T-helper 1 cell (primary cell): Measurements from ENCODE around the gene NSUN4.
A peak's percentile ranks its signal among the peaks of the same experiment; 100 is the strongest.
"Not testable (repeated sequence)": the region's sequence is repeated elsewhere in the genome, so short reads cannot be mapped to it uniquely, and the experiment has no call there.

Experiments used
- DNase-seq, 5 donors: peaks; one replicate each; pipeline ENCODE4 v3.0.0-alpha.2; 2012 to 2020
- total RNA-seq, 4 donors: gene quantifications; one replicate each; lab custom pipeline; 2026; lab: John Stamatoyannopoulos, UW

NSUN4 gene
- 19.9 to 34.5 (median 29.4) reads per million in 4 donors for total RNA-seq

- peak; percentile 74 to 92 (median 82) for DNase-seq
These were observed at the start of gene NSUN4 for GRCh38 chr1:46340404-46341221. NSUN4 (plus strand) TSS chr1:46340807; CDS start chr1:46340827, 20 bp downstream.

GRCh38 chr1:46295306-46295705, 45.3 kb upstream of the NSUN4 start:
- DNase-seq = no peak

- DNase-seq = no peak
These were observed 42.2 kb upstream of the NSUN4 start for GRCh38 chr1:46298387-46298786.

GRCh38 chr1:46300673-46301405, 39.8 kb upstream of the NSUN4 start:
- DNase-seq = no peak

- no peak for DNase-seq
These were observed 39.2 kb upstream of the NSUN4 start for GRCh38 chr1:46301406-46301807.

GRCh38 chr1:46301808-46302640, 38.6 kb upstream of the NSUN4 start:
- peak; percentile 16 to 60 (median 35) for DNase-seq

- DNase-seq = peak in 4 of 5 donors; percentile 14 to 42 (median 18)
These were observed 38.0 kb upstream of the NSUN4 start for GRCh38 chr1:46302641-46303037.

GRCh38 chr1:46303038-46303871, 37.4 kb upstream of the NSUN4 start, which contains the start of the genes LRRC41 and UQCRH:
LRRC41 (minus strand) TSS chr1:46303616; CDS start chr1:46303322, 294 bp downstream.
UQCRH (plus strand) TSS chr1:46303698; CDS start chr1:46303767, 69 bp downstream.
- DNase-seq = peak; percentile 85 to 95 (median 89)

- no peak for DNase-seq
These were observed 36.7 kb upstream of the NSUN4 start for GRCh38 chr1:46303872-46304326.

- no peak for DNase-seq
These were observed 34.5 kb upstream of the NSUN4 start for GRCh38 chr1:46306159-46306530.

GRCh38 chr1:46309401-46310159, 31.0 kb upstream of the NSUN4 start:
- no peak for DNase-seq

- DNase-seq = no peak
These were observed 30.3 kb upstream of the NSUN4 start for GRCh38 chr1:46310321-46310720.

GRCh38 chr1:46315669-46316403, 24.8 kb upstream of the NSUN4 start:
- DNase-seq = no peak

GRCh38 chr1:46317323-46317722, 23.3 kb upstream of the NSUN4 start:
- DNase-seq = no peak

- not testable (repeated sequence) for DNase-seq
These were observed 21.3 kb upstream of the NSUN4 start for GRCh38 chr1:46319301-46319700.

GRCh38 chr1:46319960-46320914, 20.4 kb upstream of the NSUN4 start:
- DNase-seq = not testable (repeated sequence)

- not testable (repeated sequence) for DNase-seq
These were observed 18.4 kb upstream of the NSUN4 start for GRCh38 chr1:46322191-46322590.

- not testable (repeated sequence) for DNase-seq
These were observed 15.1 kb upstream of the NSUN4 start for GRCh38 chr1:46325285-46326076.
